NCI-H345 (cell line): ENCODE results near the gene EP400.
"Not testable (repeated sequence)": the region's sequence is repeated elsewhere in the genome, so short reads cannot be mapped to it uniquely, and the experiment has no call there.

Experiments
- DNase-seq: peaks from one replicate; lab custom pipeline; 2025; lab: John Stamatoyannopoulos, UW

EP400 gene

DNA sequence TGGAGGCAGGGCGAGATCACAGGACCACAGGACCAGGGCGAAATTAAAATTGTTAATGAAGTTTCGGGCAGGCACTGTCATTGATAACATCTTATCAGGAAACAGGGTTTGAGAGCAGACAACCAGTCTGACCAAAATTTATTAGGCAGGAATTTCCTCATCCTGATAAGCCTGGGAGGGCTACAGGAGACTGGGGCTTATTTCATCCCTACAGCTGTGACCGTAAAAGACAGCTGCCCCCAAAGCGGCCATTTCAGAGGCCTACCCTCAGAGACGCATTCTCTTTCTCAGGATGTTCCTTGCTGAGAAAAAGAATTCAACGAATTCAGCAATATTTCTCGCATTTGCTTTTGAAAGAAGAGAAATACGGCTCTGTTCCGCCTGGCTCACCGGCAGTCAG lies 97.9 kb downstream of the EP400 start:
- not testable (repeated sequence) for DNase-seq

DNA sequence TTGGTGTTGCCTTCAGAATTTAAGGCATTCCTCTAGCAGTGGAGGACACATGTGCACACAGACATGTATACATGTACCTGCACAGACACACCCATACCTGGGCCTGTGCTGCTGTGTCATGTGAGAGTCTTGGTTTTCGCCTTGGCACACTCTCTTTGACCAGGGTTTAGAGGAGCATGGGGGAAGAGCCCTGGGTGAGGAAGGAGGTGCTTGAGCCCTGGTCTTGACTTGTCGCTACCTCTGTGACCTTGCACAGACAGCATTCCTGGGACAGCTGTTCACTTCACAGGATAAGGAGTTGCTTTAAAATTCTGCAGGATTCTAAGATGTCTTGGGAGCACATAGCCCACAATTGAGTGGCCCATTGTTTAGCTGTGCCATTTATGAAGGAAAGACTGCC lies 99.7 kb downstream of the EP400 start:
- DNase-seq = no peak

- DNase-seq = no peak
Observed at GRCh38 chr12:132049876-132050275, 100.1 kb downstream of the EP400 start.

GRCh38 chr12:132051718-132052117 lies 102.0 kb downstream of the EP400 start:
- not testable (repeated sequence) for DNase-seq

DNA sequence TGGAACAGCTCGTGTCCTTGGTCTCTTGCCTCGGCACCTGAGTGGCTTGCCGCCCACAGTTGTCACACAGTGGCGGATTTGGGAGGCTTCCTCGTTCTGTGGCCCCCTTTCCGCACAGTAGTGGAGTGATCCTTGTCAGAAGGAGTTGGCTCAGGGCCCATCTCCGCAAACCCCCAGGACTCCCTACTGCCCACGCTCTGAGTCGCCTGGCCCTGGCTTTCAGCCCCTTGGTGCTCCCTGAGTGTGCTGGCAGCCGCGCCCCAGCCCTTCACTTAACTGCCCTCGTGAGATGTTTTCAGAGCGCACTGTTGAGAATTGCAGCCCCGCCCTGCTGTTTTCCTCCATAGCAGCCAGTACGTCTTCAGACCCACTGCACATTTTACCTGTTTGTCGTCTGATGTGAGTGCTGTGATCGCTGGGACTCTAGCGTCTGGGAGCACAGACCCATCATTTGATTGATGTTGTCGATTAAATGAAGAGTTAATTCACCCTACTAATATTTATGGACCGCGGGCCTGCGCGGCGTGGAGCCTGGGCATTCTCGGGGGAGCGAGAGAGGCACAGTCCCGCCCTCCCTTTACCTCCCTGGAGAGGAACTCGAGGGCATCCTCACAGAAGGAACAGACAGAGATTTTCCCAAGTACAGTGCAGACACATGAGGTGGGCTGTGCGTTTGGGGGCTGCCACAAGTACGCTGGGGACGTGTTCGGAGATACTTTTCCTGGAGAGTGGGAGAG lies 102.6 kb downstream of the EP400 start:
- DNase-seq = no peak

GRCh38 chr12:132053338-132054330 lies 103.9 kb downstream of the EP400 start:
- no peak for DNase-seq

DNA sequence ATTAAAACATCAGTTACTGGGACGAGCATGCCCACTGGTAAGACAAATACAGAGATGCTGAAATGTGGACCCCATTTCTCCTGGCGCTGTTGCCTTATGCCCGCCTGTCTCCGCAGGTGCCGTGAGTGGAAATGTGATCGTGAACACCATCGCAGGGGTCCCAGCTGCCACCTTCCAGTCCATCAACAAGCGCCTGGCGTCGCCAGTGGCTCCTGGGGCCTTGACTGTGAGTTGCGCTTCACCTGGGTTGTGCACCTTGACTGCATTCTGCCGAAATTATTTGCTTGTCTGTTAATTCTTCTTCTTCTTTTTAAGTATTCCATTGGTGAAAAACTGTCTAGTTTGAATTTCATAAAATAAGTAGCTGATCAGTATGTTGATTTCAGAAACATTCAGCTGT lies 105.2 kb downstream of the EP400 start:
- no peak for DNase-seq

DNA sequence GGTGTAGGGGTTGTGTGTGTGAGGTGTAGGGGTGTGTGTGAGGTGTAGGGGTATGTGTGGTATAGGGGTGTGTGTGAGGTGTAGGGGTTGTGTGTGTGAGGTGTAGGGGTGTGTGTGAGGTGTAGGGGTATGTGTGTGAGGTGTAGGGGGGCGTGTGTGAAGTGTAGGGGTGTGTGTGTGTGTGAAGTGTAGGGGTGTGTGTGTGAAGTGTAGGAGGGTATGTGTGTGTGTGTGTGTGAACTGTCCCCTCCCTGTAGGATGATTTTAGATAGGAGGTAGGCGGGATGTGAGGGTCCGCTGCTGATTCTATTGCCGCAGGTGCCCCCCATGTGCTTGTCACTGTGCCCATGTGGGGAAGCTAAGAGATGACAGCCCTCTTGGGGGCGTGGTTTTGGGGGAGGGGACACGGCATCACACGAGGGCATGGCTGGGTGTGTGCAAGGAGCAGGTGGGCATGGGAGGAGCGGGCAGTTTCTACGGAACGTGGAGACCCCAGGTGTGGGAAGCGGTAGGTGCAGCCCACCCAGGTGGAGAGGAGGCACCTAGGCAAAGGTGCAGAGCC lies 105.9 kb downstream of the EP400 start:
- no peak for DNase-seq

- DNase-seq = no peak
Observed at GRCh38 chr12:132056320-132056719, 106.6 kb downstream of the EP400 start.

GRCh38 chr12:132056951-132057350 lies 107.2 kb downstream of the EP400 start:
- DNase-seq = no peak

GRCh38 chr12:132057691-132058090 lies 107.9 kb downstream of the EP400 start:
- no peak for DNase-seq

GRCh38 chr12:132061197-132061596 lies 111.5 kb downstream of the EP400 start:
- no peak for DNase-seq

GRCh38 chr12:132061641-132062430 lies 112.1 kb downstream of the EP400 start:
- no peak for DNase-seq

GRCh38 chr12:132062481-132062880 lies 112.7 kb downstream of the EP400 start:
- DNase-seq = no peak

DNA sequence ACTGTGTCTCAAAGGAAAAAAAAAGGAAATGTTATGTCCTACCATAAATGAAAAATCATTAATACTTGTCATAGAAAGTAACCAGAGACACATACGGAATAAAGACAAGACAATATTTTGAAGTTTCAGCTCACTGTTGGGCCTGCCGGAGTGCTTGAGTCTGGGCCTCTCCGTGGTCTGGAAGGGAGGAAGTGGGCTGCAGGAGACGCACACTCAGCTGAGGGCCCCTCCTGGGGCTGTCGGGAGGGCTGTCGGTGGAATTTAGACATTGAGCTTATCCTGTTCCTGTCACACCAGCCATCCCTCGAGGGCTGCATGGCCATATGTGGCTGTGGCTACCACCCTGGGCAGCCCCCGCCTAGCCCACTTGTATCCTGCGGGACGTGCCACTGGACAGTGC lies 113.7 kb downstream of the EP400 start:
- no peak for DNase-seq

GRCh38 chr12:132064631-132065030 lies 114.9 kb downstream of the EP400 start:
- DNase-seq = no peak

DNA sequence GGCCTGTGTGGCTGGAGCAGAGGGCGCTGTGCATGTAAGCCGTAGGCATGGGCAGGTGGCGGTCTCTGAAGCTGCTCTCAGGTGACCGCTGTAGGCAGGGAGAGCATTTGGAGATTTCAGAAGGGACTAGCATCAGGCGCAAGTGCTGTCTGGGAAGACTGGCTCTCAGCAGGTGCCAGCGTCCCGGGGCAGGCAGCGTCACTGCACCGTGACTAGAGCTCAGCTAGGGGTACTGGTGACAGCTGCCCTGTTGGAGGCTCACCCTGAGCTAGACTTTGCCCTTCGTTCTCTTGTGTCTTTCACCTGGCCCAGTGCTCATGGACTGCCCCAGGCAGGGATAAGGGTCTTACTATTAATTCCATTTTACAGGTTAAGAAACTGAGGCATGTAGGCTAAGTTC lies 115.5 kb downstream of the EP400 start:
- no peak for DNase-seq

- no peak for DNase-seq
Observed at GRCh38 chr12:132065609-132066344, 116.0 kb downstream of the EP400 start.

DNA sequence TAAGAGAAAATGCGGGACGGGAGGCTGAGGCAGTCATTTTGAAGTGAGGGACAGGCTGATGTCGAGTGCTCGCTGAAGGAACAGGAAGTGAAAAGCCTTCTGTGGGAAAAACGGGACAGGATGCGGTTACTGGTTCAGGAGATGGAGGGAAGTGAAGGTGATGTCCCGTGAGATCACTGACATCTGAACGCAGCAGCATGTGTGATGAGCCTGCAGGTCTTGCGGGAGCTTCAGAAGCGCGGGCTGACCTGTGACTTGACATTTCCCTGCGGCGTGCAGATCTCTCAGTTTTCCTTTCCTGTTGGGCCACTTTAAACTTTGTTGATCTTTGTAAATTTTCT lies 116.6 kb downstream of the EP400 start:
- DNase-seq = no peak

GRCh38 chr12:132066749-132067148 lies 117.0 kb downstream of the EP400 start:
- DNase-seq = no peak

DNA sequence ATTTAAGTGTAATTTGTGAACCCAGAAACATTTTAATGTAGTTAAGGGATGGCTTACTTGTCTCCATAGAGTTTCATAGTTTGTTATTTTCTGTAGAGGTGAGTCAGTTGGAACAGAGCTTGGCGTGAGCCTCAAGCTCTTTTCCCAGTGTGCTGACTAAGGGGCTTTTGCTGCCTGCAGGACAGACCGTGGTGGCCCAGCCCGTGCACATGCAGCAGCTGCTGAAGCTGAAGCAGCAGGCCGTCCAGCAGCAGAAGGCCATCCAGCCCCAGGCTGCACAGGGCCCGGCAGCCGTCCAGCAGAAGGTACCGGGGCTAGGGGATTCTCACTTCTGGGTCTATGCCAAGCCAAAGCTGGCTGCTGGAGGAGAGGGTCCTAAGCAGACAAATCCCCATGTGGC lies 117.4 kb downstream of the EP400 start:
- DNase-seq = no peak
